GM18873 (cell line): ENCODE results near the gene HLA-DQA1.
"Not testable (repeated sequence)": the region's sequence is repeated elsewhere in the genome, so short reads cannot be mapped to it uniquely, and the experiment has no call there.

Source experiments
- ATAC-seq: cut with Tn5 transposase; IDR thresholded peaks from one replicate; pipeline ENCODE4 v1.9.1; 2021; ENCODE audit warnings: mild to moderate bottlenecking, moderate library complexity, moderate number of reproducible peaks; ENCODE audit not compliant: unreplicated experiment, low FRiP score

The HLA-DQA1 gene

DNA sequence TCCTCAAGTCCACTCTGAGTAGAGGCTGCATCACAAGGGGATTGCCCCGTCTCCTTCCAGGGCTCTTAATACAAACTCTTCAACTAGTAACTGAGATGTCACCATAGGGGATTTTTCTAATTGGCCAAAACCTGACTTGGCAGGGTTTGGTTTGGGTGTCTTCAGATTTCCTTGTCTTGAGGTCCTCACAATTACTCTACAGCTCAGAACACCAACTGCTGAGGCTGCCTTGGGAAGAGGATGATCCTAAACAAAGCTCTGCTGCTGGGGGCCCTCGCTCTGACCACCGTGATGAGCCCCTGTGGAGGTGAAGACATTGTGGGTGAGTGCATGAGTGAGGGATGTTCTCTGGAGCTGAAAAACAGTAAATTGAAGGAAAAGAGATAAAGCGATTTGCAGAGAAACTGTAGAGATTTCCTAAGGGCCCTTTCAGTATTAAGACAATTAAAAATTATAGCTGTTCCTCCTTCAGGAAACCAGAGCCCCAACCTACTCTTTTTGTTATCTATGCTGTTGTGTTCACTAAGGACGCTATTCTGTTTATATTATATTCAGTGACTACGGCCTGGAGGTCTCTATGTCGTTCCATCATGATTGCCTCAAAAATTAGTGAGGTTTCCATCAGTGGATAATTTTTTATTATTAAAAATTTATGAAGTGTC is at the start of gene HLA-DQA1:
HLA-DQA1 (plus strand) TSS at position 188 of the 662 bp plus-strand sequence; CDS start at position 241, 53 bp downstream.
- peak; percentile 75 for ATAC-seq

DNA sequence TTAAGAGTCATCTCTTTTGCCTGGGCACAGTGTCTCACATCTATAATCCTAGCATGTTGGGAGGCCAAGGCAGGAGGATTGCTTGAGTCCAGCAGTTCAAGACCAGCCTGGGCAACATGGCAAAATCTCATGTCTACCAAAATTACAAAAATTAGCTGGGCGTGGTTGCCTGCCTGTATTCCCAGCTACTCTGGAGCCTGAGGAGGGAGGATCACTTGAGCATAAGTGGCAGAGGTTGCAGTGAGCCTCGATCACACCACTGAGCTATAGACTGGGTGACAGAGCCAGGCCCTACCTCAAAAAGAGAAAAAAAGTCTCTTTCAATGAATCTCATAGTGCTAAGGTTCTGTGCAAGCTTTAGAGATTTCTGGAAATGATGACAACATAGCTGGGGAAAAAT is 49.0 kb upstream of the HLA-DQA1 start:
- ATAC-seq = no peak

DNA sequence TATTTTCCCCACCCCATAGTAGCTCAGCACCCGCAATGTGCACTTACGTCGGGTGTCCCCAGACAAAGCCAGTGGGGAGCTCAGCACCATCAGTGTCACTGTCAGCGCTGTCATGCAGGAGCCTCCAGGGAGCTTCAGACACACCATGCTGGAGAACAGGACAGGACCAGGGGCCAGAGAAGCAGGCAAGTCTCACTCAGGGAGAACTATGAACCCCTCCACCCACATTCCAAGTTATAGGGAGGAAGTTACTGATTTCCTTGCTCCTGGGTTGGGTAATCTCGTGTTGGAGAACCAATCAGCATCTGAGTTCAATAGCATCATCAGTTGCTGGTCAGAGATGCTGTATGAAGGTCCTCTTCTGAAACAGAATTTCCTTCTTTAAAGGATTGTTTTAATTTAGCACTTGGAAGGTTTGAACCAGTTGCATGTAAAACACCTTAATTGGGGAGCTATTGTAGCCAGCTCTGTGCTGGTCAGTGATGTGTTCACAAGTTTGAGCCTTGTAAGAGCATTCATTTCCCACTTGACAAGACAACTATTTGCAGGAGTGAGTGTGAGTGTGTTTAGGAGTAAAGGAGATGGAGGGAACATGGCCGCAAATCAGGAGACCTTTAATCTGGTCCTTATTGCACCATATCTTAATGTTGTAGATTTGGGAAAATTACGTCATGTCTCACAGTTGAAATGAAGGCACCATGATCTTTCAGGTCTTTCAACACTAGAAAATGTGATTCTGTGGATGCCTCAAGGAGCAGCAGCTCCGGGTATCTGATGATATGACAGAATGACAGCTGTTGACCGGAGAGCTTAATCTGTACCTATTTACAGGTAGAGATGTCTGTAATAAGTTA is 47.4 kb upstream of the HLA-DQA1 start, which contains the start of gene HLA-DRB1:
HLA-DRB1 (minus strand) TSS at position 253 of the 854 bp plus-strand sequence; CDS start at position 147, 106 bp downstream.
- peak; percentile 83 for ATAC-seq

DNA sequence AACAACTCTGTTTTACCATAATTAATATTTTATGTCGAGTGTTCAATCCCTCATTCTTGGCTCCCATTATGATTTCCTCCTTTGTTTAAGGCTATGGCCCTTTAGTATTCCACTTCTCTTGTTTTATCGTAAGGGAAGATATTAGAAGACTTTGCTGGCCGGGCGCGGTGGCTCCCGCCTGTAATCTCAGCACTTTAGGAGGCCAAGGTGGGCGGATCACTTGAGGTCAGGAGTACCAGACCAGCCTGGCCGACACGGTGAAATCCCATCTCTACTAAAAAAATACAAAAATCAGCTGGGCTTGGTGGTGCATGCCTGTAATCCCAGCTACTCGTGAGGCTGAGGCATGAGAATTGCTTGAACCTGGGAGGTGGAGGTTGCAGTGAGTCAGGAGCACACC is 46.5 kb upstream of the HLA-DQA1 start:
- not testable (repeated sequence) for ATAC-seq

DNA sequence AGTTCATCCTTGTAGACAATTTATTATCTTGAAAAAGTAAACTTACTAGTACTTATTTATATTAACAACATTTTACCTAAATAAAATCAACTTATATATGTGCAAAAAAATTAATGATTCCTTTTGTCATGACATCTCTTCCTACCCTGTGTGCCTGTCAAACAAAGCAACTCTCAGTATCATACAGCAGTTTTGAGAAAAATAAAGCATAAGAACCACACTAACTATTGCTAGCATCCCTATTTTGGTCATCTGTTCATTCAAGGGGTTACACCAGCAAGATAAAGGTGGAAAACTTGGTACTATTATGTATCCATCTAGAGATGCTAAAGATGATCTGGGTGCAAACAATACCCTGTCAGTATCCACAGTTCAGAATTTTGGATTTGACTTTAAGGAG is 40.2 kb upstream of the HLA-DQA1 start:
- no peak for ATAC-seq

DNA sequence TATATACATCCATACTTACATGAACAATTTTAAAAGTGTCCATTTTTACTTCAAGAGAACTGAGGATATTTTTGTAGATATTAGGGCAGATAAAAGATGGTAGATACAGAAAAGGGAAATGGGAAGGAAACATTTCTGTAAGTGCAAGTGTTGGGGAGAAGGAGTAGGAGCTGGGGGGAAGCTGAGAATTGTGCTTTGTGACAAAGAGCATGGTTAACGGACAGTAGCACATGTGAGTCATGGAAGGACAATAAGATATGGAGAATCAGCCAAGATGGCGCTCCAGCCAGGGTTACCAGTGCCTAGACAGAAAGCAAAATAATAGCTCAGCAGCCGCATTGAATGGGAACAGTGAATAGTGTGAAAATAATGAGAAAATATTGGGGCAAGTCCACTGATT is 34.8 kb upstream of the HLA-DQA1 start:
- ATAC-seq = no peak

DNA sequence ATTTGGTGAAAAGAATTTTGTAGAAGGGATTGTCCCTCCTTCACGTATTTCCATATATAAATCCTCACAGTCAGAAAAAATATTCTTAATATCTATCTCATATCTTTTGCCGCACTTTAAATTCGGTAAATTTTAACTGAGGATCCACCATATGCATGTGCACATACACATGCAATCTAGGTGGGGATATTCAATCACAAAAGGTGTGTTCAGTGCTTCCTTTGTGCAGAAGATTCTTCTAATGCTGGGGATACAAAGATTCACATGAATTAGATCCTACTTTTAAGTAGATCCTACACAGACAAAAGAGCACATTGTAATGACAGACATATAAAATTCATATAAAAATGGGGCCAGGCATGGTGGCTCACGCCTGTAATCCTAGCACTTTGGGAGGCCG is 34.0 kb upstream of the HLA-DQA1 start:
- ATAC-seq = no peak

DNA sequence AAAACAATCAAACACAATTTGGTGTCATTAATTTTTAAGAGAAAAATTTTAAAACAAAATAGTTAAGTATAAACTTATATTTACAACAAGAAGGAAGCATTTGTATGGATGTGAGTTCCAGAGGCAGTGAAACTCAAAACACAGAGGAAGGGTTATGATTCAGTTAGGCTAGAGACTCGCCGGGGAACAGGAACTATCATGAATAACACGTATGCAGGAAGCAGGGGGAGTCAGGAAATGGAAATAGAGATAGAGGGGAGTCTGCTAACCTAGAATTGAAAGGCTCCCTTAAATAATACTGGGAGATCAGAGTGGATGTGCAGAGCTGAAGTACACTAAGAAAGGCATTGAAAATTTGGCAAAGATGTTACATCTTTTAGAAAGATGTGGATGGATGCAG is 33.3 kb upstream of the HLA-DQA1 start:
- no peak for ATAC-seq

DNA sequence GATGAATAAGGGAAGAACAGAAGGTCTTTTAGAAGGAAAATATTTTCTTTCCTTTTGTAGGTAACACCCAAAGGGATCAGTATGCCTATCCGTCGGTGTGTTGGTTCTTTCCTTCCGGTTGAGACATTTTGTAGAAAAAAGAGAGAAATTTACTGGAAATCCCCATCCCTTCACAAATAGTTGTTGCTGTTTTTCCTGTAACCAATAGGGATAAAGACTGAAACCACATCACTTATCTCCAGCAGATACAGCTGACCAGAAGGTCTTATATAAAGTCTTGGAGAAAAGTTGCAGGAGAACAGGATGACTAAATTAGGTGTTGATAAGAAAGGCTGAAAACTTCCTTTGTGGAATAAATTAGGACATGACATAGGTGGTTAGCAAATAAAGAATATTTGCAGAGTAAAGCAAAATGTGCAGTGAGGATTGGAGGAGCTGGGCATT is 32.8 kb upstream of the HLA-DQA1 start:
- no peak for ATAC-seq

DNA sequence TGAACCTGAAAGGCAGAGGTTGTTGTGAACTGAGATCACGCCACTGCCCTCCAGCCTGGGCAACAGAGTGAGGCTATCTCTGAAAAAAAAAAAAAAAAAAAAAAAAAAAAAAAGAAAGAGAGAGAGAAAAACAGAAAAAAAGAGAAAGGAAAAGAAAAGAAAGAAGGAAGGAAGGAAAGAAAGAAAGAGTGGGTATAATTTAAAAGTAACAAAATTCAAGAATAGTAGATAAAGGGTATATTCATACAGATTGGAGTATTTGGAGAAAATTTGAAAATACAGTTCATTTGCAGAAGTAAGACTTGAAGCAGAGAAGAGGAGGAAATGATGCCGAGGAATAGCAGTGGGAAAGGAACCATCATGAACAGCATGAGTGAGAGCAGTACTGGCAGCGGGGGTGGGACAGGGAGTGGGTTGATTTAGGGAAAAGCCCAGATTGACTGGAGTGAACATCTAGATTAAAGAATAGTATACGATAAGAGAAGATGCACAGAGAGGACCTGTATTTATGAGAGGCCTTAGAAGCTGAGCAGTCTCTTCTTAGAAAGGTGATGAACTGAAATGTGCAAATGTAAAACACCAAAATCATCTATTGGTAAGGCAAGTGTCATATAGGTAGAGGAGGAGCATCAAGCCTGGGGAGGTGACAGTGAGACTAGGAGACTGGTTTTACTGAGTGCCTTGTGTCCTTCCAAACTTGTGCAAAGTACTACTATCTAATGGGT is 29.8 kb upstream of the HLA-DQA1 start:
- no peak for ATAC-seq

DNA sequence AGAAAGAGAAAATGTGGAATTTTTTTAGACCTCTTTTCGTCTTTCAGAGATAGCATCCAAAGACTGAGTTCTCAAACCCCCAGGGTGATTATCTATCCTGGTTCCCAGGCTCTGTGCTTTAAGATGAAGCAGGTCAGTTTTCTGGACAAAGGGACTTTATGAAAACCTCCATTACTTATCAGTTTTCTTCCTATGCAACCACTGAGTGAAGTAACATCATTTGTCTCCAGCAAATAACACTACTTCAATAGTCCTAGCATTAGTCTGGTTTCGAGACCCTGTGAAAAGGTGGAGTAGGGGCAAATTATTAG is 29.3 kb upstream of the HLA-DQA1 start:
- ATAC-seq = no peak

DNA sequence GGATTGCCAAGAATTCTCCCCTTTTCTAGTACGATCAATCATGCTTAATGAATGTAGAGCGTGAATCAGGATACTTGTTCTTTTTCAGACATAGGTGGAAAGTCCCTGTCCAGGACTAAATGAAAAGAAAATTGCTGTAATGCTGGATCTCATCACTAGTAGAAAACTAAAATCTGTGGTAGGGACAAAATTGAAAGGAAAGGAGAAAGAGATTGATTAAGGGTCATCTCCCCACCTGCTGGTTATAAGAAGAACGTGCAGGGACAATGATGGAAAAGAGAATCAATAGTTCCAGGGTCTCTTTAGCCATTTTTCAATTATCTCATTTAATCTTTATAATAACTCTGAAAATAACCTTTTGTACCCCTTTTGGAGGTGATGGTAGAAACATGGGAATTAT is 28.8 kb upstream of the HLA-DQA1 start:
- ATAC-seq = no peak

DNA sequence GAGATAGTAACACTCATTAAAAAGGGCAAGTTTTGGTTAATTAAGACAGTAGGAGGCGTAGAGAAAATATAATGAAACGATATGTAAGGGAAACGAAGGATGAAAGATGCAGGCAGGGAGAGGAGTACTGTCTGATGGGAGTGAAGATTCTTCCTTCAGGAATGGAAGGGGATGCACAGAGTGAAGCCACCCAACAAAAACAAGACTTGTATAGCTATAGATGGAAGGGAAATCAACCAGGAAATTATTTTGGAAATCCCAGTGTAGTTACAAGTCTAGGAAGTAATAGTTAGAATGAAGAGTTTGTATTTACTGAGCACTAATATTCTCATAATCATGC is 27.8 kb upstream of the HLA-DQA1 start:
- no peak for ATAC-seq

DNA sequence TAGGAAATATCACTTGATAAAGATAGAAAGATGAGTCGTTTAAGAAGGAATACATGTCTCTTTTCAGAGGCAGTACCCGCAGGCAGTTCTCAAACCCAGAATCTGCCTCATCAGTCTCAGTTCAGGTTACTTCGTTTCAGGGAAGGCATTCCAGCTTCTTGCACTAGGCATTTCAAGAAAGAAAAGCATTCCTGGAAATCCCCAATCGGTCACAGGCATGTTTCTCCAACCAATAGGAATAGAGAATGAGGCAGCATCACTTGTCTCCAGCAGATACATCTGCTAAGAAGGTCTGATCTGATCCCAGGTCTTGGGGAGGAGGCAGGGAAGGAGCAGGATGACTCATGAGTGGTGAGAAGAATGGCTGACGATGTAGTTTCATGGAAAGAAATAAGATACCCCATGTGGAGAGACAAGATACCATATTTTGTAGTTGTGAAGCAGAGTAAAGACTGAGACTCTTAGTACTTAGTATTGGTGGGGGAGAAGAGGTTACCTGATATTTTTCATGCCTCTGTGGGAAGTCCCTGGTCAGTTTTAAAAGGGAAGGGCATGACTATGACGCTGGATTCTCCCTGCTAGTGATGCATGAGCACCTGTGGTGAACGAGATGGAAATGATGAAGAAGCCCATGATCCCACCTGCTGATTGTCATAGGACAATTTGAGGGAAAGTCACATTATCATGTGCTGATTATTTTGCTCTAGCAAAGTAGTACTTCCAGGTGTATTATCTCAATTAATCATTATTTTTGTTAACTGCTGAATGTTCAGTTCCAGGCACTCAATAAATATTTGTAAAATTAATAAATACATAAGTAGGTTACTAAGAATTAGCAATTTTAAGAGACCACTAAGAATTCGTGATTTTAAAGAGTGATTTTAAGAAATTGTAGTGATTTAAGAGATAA is 27.2 kb upstream of the HLA-DQA1 start:
- peak; percentile 84 for ATAC-seq

DNA sequence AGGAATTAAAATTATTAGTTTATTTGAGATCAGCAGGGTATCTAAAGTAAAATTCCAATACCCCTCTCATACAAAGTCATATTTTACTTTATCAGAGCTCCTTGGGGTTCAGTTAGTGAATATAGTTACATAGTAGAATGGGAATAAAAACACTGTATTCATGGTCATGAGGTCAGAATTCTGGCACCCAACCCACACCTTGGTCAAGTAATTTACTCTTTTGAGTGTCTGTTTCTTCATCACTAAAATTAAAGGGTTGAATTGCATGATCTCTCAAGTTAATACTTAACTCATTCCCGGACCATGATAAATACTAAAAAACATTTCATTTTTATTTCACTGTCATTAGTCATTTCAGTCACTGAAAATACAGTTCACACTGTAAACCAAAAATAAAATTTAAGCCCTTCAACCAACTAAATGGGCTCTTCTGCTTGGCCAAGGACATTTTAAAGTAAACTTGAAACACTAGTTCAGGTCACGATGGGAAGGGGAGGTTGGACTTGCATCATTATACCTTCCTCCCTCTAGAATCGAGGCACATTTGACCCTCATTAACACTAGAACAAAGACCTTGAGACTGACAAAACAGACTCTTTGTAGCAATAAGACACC is 26.4 kb upstream of the HLA-DQA1 start:
- ATAC-seq = no peak

DNA sequence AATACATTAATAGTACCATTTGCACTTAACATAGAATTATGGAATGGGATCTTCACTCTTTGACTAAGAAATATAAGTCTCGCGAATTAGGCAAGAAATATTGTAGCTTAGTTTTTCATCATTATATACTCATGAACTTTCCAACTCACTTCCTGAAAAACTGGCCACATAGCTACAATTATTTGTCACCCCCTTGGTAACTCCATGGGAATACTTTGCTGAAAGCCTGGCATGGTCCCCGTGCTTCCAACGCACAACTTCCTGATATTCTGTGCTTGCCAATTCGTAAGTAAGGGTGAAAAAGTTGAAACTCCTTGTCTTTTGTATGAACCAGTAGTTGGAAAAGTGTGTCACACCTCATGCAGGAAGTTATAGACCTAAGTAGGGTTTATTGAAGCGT is 23.7 kb upstream of the HLA-DQA1 start:
- ATAC-seq = no peak

DNA sequence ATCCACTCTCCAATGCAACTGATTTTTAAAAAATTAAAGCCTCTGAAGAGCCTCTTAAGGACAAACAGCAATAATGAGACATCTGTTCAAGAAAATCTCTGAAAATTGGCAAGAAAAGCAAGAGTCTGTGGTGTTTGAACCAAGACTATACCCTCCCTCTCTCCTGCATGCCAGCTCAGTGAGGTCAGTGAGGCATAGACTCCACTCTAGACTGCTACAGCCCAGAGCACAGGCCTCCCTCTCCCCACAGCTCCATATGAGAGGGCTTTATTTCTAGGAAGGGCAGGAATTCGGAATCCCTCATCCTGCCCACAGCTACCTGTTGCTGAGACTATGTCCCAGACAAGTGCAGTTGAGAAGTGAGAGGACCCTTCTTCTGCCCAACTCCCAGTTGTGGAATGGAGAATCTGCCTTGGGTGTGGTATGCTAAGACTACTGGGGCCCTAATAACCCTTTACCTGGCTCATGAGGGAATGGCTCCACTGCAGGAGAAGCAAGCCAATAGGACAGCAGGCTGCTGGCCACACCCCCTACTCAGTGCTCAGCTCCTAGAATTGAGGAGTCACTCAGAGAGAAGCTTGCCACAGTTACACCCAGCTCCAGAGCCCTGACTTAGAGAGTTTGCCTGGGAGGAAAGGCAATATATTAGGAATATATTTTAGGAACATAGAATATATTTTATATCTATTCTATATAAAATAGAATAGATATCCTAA is 22.7 kb upstream of the HLA-DQA1 start:
- ATAC-seq = no peak

DNA sequence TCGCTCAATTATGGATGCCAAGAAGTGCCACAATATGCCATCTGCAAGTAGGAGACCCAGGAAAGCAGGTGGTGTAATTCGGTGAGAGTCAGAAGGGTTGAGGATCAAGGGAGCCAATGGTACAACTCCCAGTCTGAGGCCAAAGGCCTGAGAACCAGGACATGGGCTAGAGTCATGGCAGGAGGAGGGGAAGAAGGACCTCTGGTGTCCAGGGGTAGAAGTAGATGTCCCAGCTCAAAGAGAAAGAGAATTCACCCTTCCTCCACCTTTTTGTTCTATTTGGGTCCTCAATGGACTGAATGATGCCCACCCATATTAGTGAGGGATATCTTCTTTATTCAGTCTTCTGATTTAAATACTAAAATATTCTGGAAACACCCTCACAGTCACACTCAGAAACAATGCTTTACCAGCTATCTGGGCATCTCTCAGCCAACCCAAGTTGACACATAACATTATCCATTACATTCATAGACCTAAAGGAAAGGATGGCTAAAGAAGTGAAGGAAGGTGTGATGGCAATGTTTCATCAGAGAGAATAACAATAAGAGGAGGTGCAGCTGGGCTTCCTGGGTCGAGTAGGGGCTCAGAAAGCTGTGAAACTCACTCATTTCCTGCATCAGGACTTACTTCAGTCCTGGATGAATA is 21.2 kb upstream of the HLA-DQA1 start:
- ATAC-seq = no peak

DNA sequence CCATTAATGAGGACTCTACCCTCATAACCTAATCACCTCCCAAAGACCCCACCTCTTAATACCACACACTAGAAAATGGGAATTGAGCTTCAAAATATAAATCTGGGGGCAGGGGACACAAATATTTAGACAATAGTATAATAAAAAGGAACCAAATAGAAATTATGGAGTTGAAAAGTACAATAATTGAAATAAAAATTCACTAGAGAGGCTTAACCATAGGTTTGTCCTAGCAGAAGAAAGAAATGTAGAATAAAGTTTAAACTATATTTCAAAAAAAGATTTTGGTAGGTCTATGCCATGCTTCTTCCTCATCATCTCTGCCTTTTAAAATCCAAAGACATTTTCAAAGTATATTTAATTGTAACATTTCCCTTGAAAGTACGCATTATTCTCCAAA is 19.5 kb upstream of the HLA-DQA1 start:
- ATAC-seq = no peak
